Stimulated activated CD4-positive, alpha-beta T cell treated with anti-CD3 and anti-CD28 coated beads, Interleukin-12 subunit alpha, Interleukin-12 subunit beta, amount 100 ng/mL, for 4 hours (primary cell): ENCODE results near the gene NPL.
A peak's percentile ranks its signal among the peaks of the same experiment; 100 is the strongest.

ENCODE experiments used
- DNase-seq: peaks from one replicate; pipeline ENCODE4 v3.0.0-alpha.2; 2020

Gene NPL

GRCh38 chr1:182779530-182779929 lies 10.0 kb upstream of the NPL start:
- DNase-seq: no peak

GRCh38 chr1:182781841-182782586 lies 7.6 kb upstream of the NPL start:
- DNase-seq: peak; percentile 64

GRCh38 chr1:182782587-182782913 lies 7.0 kb upstream of the NPL start:
- no peak for DNase-seq

- DNase-seq: no peak
Measured at GRCh38 chr1:182783068-182783467, 6.5 kb upstream of the NPL start.

- no peak for DNase-seq
Measured at GRCh38 chr1:182784556-182785171, 4.9 kb upstream of the NPL start.

GRCh38 chr1:182785181-182785580 lies 4.4 kb upstream of the NPL start:
- DNase-seq: no peak

GRCh38 chr1:182786223-182786994 lies 3.2 kb upstream of the NPL start:
- peak; percentile 22 for DNase-seq

GRCh38 chr1:182786995-182787324 lies 2.6 kb upstream of the NPL start:
- DNase-seq: no peak

- no peak for DNase-seq
Measured at GRCh38 chr1:182791281-182792179, 2.0 kb downstream of the NPL start.

GRCh38 chr1:182794091-182794490 lies 4.5 kb downstream of the NPL start:
- DNase-seq: no peak

GRCh38 chr1:182794676-182795201 lies 5.2 kb downstream of the NPL start:
- DNase-seq: no peak

GRCh38 chr1:182795563-182796228 lies 6.1 kb downstream of the NPL start:
- DNase-seq: no peak

- no peak for DNase-seq
Measured at GRCh38 chr1:182802006-182802803, 12.6 kb downstream of the NPL start.

GRCh38 chr1:182803846-182804245 lies 14.3 kb downstream of the NPL start:
- no peak for DNase-seq

GRCh38 chr1:182806015-182806678 lies 16.6 kb downstream of the NPL start:
- no peak for DNase-seq

- no peak for DNase-seq
Measured at GRCh38 chr1:182807907-182808306, 18.3 kb downstream of the NPL start.

- DNase-seq: no peak
Measured at GRCh38 chr1:182809414-182809957, 19.9 kb downstream of the NPL start.

- DNase-seq: no peak
Measured at GRCh38 chr1:182811975-182812722, 22.6 kb downstream of the NPL start.

GRCh38 chr1:182816863-182817262 lies 27.3 kb downstream of the NPL start:
- DNase-seq: no peak

GRCh38 chr1:182817802-182818201 lies 28.2 kb downstream of the NPL start:
- no peak for DNase-seq
